AG09319 (cell line): Measurements from ENCODE around the gene LTK.
A peak's percentile ranks its signal among the peaks of the same experiment; 100 is the strongest.

ENCODE experiments used
- DNase-seq: peaks from one replicate; pipeline ENCODE4 v3.0.0-alpha.2; 2010; ENCODE audit warnings: low read depth; ENCODE audit errors: extremely low read depth
- CTCF ChIP-seq: IDR thresholded peaks from 2 replicates; pipeline ENCODE4 v1.5.1; 2011; ENCODE audit warnings: low read depth, mild to moderate bottlenecking, inconsistent platforms, low read length, moderate library complexity

Gene LTK

GRCh38 chr15:41558400-41559238, 45.0 kb upstream of the LTK start, which contains the start of gene TYRO3:
Gene TYRO3 (plus strand): TSS chr15:41559212. CDS start chr15:41559258, 46 bp downstream.
- peak; percentile 1; the same call in 1 of the 2 replicates for TF ChIP-seq CTCF
- no peak for DNase-seq

- peak; percentile 25 for DNase-seq
- peak; percentile 93 for TF ChIP-seq CTCF
These were observed 44.2 kb upstream of the LTK start for GRCh38 chr15:41557673-41558399.

- TF ChIP-seq CTCF, result no peak
- DNase-seq, result no peak
These were observed 43.0 kb upstream of the LTK start for GRCh38 chr15:41556677-41557076.

GRCh38 chr15:41554915-41555314, 41.3 kb upstream of the LTK start:
- no peak for DNase-seq
- no peak for TF ChIP-seq CTCF

- DNase-seq, result no peak
- no peak for TF ChIP-seq CTCF
These were observed 40.7 kb upstream of the LTK start for GRCh38 chr15:41554343-41554742.

- DNase-seq, result no peak
- TF ChIP-seq CTCF, result no peak
These were observed 40.1 kb upstream of the LTK start for GRCh38 chr15:41553731-41554130.
